M059J (cell line): Measurements from ENCODE around the gene EIF4H. TPM values are rescaled to one million over a fixed set of nuclear protein-coding genes. Genes with fewer than 3 reads are reported as not detected.
A peak's percentile ranks its signal among the peaks of the same experiment; 100 is the strongest.
"Not testable (repeated sequence)": the region's sequence is repeated elsewhere in the genome, so short reads cannot be mapped to it uniquely, and the experiment has no call there.

ENCODE experiments used
- DNase-seq: peaks from one replicate; pipeline ENCODE4 v3.0.0-alpha.2; 2012; ENCODE audit warnings: low read depth
- total RNA-seq: library from RNA; depleted of rRNA; stranded (reverse); fragments of >200 nt; shearing (Covaris generic); gene quantifications from 2 replicates; pipeline ENCODE4 v1.2.3, GENCODE V29; 2014; rRNA removed

The EIF4H gene
- total RNA-seq, 1 experiment from 2014 or later = 331 TPM

DNA sequence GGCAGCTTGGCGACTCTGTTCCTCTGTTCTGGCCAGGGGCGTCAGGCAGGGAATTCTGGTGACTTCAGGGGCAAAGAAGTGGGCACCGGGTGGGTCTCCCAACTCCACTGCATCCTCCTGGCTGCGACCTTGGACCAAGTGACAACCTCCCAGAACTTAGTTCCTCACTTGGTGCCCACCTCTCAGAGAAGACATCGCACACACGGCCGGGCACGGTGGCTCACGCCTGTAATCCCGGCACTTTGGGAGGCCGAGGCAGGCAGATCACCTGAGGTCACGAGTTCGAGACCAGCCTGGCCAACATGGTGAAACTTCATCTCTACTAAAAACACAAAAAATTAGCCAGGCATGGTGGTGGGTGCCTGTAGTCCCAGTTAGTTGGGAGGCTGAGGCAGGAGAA, 50.8 kb downstream of the EIF4H start:
- not testable (repeated sequence) for DNase-seq

DNA sequence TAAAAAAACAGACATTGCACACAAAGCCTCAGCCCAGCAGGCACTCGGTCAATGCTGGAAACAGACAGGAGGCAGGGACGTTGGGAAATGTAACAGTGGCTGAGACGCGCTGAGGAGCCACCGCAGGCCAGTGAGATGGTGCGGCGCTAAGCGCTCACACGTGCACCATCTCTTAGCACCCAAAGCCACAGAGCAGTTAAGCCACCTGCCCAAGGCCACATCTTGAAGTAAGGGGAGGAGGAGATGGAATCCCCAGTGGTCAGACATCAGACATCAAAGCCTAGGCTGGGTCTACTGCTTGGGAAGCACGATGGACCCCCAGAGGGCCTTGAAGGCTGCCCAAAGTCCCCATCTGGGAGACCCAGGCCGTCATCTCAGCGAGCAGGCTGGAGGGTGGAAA, 51.2 kb downstream of the EIF4H start:
- no peak for DNase-seq

DNA sequence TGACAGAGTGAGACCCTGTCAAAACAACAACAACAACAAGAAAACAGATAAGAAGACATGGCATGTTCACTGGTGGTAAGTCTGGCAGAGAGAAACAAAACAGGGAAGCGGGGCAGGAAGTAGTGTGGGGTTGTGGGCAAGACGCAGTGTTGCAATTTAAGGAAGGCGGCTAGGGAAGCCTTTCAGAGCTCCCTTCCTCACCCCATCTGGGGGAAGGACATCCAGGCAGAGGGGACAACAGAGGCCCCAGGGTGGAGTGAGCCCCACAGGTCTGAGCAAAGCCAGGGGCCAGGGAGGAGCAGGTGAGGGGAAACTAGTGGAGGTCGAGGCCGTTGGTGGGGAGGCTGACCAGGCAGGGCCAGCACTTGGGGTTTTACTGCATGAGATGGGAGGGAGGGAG, 52.5 kb downstream of the EIF4H start:
- no peak for DNase-seq

- no peak for DNase-seq
Observed at GRCh38 chr7:74228951-74229900, 55.1 kb downstream of the EIF4H start.

DNA sequence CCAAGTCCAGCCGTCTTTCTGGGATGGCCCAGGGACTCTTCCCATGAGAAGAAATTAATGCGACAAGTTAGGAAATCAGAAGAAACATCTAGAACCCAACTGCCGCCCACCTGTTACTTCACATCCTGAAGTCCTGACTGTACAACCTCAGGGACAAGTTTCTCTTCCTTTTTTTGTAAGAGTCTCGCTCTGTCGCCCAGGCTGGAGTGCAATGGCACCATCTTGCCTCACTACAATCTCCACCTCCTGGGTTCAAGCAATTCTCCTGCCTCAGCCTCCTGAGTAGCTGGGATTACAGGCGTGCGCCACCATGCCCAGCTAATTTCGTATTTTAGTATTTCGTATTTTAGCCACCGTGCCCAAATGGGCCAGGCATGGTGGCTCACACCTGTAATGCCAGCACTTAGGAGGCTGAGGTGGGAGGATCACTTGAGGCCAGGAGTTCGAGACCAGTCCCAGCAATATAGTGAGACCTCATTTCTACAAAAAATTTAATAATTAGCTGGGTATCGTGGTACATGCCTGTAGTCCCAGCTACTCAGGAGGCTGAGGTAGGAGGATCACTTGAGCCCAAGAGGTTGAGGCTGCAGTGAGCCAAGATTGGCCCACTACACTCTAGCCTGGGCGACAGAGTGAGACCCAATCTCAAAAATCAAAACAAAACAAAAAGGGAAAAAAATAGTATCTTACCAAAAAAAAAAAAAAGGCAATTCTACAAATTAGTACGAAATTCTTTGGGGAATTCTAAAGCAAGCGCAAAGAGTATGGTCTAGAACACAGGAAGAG, 56.5 kb downstream of the EIF4H start:
- DNase-seq = no peak

GRCh38 chr7:74231232-74231590, 57.1 kb downstream of the EIF4H start:
- DNase-seq = no peak

DNA sequence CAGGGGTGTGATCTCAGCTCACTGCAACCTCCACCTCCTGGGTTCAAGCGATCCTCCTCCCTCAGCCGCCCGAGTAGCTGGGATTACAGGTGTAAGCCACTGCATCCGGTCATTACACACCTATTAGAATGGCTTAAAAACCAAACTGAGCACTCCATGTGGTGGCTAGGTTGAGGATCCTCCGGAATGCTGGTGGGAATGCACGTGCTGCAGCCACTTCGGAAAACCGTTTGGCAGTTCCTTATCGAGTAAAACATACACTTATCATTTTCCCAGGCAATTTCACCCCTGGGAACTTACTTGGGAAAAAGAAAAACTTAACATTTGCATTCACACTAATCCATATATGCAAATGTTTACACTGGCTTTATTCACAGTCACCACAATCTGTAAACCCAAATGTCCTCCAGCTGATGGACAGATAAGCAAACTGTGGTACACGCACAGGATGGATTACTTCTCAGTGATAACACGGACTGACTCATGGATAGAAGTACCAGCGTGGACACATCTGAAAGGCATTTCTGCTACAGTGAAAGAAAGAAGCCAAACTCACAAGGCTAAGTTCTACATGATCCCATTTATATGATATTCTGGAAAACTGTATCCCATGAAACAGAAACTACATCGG, 59.6 kb downstream of the EIF4H start:
- DNase-seq = peak; percentile 78

DNA sequence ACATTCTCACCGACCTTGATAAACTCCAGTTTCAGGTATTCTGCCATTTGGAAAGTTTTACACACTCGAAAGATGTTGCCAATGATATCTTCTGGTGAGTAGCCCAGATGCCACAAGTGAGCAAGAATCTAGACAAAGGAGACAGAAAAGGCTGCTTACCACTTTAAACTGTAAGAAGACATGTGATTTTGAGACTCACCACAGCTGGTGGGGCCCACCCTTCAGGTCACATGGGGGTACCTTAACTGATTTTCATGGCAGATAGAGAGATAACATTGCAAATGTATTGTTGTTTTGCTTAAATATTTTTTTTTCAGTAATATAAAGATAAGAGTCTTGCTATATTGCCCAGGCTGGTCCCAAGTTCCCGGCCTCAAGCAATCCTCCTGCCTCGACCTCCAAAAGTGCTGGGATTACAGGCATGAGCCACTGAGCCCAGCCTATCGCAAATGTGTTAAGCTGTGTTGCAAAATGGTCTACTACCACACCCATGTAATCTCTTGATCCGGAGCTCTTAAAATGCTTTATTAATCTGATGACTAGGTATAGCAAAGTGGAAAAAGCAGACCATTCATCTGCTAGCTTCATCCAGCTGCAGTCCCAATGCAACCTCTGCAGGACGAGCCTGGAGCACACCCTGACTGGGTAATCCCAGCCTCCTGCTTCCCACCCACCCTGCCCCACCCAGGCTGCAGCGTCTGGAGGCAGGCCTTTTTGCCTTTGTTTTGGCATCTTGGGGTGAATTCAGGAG, 61.5 kb downstream of the EIF4H start:
- DNase-seq = no peak

DNA sequence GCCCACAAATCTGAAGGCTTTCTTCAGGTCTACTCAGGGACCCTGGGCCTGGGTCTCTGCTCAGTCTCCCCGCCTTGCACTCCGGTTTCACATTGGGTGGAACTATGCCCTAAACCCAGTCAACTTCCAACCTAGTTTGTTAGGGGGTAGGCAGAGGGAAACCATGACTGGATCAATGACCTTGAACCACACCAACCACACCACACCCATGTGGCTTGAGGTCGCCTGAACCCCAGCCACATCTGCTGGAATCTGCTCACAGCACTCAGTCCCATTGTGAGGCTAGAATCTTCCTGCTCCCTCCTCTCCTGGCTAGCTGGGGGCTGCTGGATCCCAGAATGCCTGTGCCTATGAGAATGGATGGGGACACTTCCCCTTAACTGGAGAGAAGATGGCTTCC, 62.1 kb downstream of the EIF4H start:
- DNase-seq = no peak

DNA sequence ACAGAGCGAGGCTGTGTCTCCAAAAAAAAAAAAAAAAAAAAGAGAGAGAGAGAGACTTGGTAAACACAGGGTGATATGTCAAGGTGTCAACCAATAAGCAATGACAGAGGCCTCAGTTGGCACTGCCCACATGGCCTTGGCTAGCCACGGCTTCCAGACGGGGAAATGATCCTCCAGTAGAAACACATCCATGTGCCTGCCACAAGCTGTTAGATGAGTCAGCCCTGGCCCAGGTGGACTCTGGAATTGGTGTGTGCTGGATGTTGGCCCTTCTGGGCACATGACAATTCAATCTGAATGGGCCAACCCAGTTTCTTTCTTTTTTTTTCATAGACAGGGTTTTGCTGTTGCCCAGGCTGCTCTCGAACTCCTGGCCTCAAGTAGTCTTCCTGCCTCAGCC, 66.3 kb downstream of the EIF4H start:
- no peak for DNase-seq

DNA sequence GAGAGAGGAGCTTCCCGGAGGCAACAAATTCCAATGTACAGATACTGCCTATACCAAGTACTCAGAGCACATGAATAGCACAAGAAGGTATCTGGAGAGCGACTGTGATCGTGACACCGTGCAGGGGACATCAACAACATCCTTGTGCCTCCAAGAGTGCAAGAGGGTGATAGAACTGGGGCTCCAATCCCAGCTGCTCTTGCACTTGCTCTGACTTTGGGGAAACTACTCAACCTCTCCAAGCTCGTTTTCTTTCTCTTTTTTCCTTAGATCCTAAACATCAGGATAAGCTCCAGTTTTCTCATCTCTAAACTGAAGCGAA, 67.9 kb downstream of the EIF4H start:
- DNase-seq = no peak

DNA sequence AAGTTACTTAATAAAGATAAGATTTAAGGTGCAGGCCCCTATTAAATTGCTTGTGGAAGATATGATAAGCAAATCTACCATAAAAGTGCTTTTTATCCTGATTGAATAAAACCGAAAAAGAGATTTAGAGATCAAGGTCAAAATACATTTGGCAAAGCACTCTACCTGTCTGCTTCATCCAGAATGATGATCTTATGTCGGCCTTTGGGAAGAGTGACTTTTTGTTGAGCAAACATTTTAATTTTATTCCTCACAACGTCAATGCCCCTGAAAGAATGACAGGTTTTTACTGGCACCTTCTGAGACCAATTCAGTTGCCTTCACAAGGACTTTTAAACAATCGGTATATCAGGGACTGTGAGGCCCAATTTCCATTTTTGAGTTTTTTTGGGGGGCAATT, 72.3 kb downstream of the EIF4H start:
- no peak for DNase-seq

Other genes starting within 250 kb of the EIF4H start
- 26.2 and 65.2 TPM in 2 replicates for gene ELN, start 146.2 kb upstream of the EIF4H start, total RNA-seq
- 55.1 and 105 TPM in 2 replicates for gene LIMK1, start 90.6 kb upstream of the EIF4H start, total RNA-seq
- gene LAT2, start 35.6 kb downstream of the EIF4H start, total RNA-seq = 0.27 TPM in 1 of 2 replicates, not detected in the other
- gene RFC2, start 80.0 kb downstream of the EIF4H start, total RNA-seq = 72.9 and 105 TPM in 2 replicates
- gene CLIP2, start 115.1 kb downstream of the EIF4H start, total RNA-seq = 11.5 and 18.8 TPM in 2 replicates